GM12878 (cell line): ENCODE results near the gene RSPRY1. TPM values are rescaled to one million over a fixed set of nuclear protein-coding genes. Genes with fewer than 3 reads are reported as not detected.
A peak's percentile ranks its signal among the peaks of the same experiment; 100 is the strongest.

Source experiments
- ASH2L ChIP-seq: fragments of 300-600, 200-600 bp; sonication (generic); IDR thresholded peaks from 2 replicates; pipeline ENCODE4 v1.6.1; 2017; ENCODE audit warnings: low read depth, mild to moderate bottlenecking, borderline replicate concordance
- BCL11A ChIP-seq: IDR thresholded peaks from 2 replicates; pipeline ENCODE4 v1.6.1; 2011; ENCODE audit warnings: low read depth, low read length
- CHD4 ChIP-seq: fragments of 200-600 bp; sonication (generic); IDR thresholded peaks from 2 replicates; pipeline ENCODE4 v1.6.1; 2016; ENCODE audit warnings: mild to moderate bottlenecking
- GATAD2B ChIP-seq: fragments of 450-650 bp; conservative IDR thresholded peaks from 2 replicates; pipeline ENCODE4 v1.6.1; 2017; ENCODE audit warnings: low read depth, mild to moderate bottlenecking, moderate library complexity
- HDGF ChIP-seq: fragments of 450-650 bp; IDR thresholded peaks from 2 replicates; pipeline ENCODE4 v1.6.1; 2016; ENCODE audit warnings: antibody characterized with exemption
- IKZF1 ChIP-seq: fragments of 450-650 bp; conservative IDR thresholded peaks from 2 replicates; pipeline ENCODE4 v1.6.1; 2017; ENCODE audit warnings: antibody characterized with exemption, mild to moderate bottlenecking
- NR2C1 ChIP-seq: fragments of 450-650 bp; IDR thresholded peaks from 2 replicates; pipeline ENCODE4 v1.6.1; 2017; ENCODE audit warnings: antibody characterized with exemption, mild to moderate bottlenecking, moderate library complexity
- POU2F2 ChIP-seq: IDR thresholded peaks from 3 replicates; pipeline ENCODE4 v1.6.1; 2011; ENCODE audit warnings: low read depth, mild to moderate bottlenecking, low read length, borderline replicate concordance
- RELA ChIP-seq: fragments of 450-650 bp; IDR thresholded peaks from 2 replicates; pipeline ENCODE4 v1.8.0; 2014; ENCODE audit warnings: borderline replicate concordance; ENCODE audit not compliant: partially characterized antibody
- RFX5 ChIP-seq: IDR thresholded peaks from 2 replicates; pipeline ENCODE4 v1.6.1; 2011; ENCODE audit warnings: low read depth, low read length, improper control_type of control experiment
- SRF ChIP-seq, 2 experiments: IDR thresholded peaks; 2 replicates each; pipeline ENCODE4 v1.6.1; 2011; ENCODE audit warnings: low read depth in 2 of 2, low read length in 2 of 2, mild to moderate bottlenecking in 1 of 2, moderate library complexity in 1 of 2
- TCF3 ChIP-seq: IDR thresholded peaks from 2 replicates; pipeline ENCODE4 v1.6.1; 2012; ENCODE audit warnings: low read depth, mild to moderate bottlenecking, low read length, borderline replicate concordance; ENCODE audit not compliant: insufficient read depth
- YY1 ChIP-seq: IDR thresholded peaks from 2 replicates; pipeline ENCODE4 v1.6.1; 2011; ENCODE audit warnings: low read depth, mild to moderate bottlenecking, low read length
- ZNF217 ChIP-seq: fragments of 450-650 bp; IDR thresholded peaks from 2 replicates; pipeline ENCODE4 v1.6.1; 2017; ENCODE audit warnings: antibody characterized with exemption, mild to moderate bottlenecking
- polyA plus RNA-seq, 11 experiments: library from polyadenylated mRNA; depleted of rRNA in 4 of 11; unstranded in 6 of 11; stranded (reverse) in 5 of 11; fragments of >200 nt; fragmentation: Nextera tagmentation in 4 of 11; fragmentation: Illumina TruSeq in 1 of 11; extraction: Ambion mirVana in 4 of 11; extraction: Trizol in 1 of 11; gene quantifications; 1 replicate in 1 of 11; 2 replicates in 10 of 11; pipeline versions ENCODE4 v1.2.1 to v1.2.3, GENCODE V29; 2011 to 2016; ENCODE audit warnings: inconsistent platforms in 2 of 11, missing spikeins in 2 of 11, low read depth in 1 of 11
- total RNA-seq, 4 experiments: library from RNA; depleted of rRNA in 3 of 4; stranded (reverse); fragments of >200 nt in 3 of 4; fragmentation: Illumina TruSeq in 1 of 4; extraction: Trizol in 1 of 4; gene quantifications; 2 replicates each; pipeline versions ENCODE4 v1.2.1 to v1.2.3, GENCODE V29; 2013 to 2021
- TF ChIP-seq, protein P1 (sequence below): IDR thresholded peaks from 2 replicates; pipeline ENCODE4 v1.6.1; 2012; ENCODE audit warnings: improper control_type of control experiment, low read depth, low read length; ENCODE audit not compliant: insufficient replicate concordance
- TF ChIP-seq, protein P2 (sequence below): fragments of 450-650 bp; IDR thresholded peaks from 2 replicates; pipeline ENCODE4 v1.6.1; 2017; ENCODE audit warnings: mild to moderate bottlenecking, moderate library complexity
- TF ChIP-seq, protein P3 (sequence below): IDR thresholded peaks from 2 replicates; pipeline ENCODE4 v1.6.1; 2011; ENCODE audit warnings: mild to moderate bottlenecking, low read depth, low read length, moderate library complexity; ENCODE audit not compliant: insufficient replicate concordance
- TF ChIP-seq, protein P4 (sequence below): fragments of 450-650 bp; IDR thresholded peaks from 2 replicates; pipeline ENCODE4 v1.6.1; 2016; ENCODE audit warnings: mild to moderate bottlenecking

RSPRY1 gene
- total and polyA plus RNA-seq, 10 of the 15 experiments (the other 5 are each of a cell fraction or from before 2014, with no cell fraction given) = 18.5 to 57.0 (median 41.2) TPM

DNA sequence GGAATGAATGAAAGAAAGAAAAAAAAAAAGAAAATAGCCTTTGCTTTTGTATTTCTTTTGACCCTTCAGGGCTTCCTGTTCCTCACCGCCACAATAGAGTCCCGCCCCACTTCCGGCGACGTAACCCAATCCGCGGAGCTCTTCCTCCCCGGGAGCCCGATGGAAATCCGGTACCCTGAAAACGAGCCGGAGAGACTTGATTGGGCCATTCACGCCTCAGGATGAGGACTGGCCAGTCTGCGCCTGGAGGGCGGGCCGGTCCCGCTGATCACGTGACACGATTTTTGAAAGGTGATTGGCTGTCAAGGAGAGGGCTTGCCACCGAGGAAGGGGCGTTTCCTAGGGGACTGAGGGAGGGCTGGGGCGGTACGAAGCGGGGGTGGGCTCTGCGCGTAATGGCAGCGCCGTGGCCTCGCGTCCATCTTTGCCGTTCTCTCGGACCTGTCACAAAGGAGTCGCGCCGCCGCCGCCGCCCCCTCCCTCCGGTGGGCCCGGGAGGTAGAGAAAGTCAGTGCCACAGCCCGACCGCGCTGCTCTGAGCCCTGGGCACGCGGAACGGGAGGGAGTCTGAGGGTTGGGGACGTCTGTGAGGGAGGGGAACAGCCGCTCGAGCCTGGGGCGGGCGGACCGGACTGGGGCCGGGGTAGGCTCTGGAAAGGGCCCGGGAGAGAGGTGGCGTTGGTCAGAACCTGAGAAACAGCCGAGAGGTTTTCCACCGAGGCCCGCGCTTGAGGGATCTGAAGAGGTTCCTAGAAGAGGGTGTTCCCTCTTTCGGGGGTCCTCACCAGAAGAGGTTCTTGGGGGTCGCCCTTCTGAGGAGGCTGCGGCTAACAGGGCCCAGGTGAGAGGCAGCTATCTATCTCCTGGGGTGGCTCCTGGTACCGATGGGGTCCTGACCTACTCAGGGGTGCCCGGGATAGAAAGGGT, at the start of gene RSPRY1, which contains the start of gene PSME3IP1 (continued):
- TF ChIP-seq IKZF1 (no peak), YY1 (peak; percentile 97), SRF (IDR thresholded peaks at IDR 0.05; ENCODE audit: low read depth in 2 of 2, low read length in 2 of 2) (no peak), BCL11A (no peak), POU2F2 (no peak), HDGF (peak; percentile 73), RFX5 (no peak), CHD4 (no peak), ZNF217 (no peak), ASH2L (no peak; the same call in 1 of the 2 replicates), RELA (no peak), GATAD2B (no peak; the same call in 1 of the 2 replicates), NR2C1 (peak; percentile 34), TCF3 (no peak)
- TF ChIP-seq, protein P1, sequence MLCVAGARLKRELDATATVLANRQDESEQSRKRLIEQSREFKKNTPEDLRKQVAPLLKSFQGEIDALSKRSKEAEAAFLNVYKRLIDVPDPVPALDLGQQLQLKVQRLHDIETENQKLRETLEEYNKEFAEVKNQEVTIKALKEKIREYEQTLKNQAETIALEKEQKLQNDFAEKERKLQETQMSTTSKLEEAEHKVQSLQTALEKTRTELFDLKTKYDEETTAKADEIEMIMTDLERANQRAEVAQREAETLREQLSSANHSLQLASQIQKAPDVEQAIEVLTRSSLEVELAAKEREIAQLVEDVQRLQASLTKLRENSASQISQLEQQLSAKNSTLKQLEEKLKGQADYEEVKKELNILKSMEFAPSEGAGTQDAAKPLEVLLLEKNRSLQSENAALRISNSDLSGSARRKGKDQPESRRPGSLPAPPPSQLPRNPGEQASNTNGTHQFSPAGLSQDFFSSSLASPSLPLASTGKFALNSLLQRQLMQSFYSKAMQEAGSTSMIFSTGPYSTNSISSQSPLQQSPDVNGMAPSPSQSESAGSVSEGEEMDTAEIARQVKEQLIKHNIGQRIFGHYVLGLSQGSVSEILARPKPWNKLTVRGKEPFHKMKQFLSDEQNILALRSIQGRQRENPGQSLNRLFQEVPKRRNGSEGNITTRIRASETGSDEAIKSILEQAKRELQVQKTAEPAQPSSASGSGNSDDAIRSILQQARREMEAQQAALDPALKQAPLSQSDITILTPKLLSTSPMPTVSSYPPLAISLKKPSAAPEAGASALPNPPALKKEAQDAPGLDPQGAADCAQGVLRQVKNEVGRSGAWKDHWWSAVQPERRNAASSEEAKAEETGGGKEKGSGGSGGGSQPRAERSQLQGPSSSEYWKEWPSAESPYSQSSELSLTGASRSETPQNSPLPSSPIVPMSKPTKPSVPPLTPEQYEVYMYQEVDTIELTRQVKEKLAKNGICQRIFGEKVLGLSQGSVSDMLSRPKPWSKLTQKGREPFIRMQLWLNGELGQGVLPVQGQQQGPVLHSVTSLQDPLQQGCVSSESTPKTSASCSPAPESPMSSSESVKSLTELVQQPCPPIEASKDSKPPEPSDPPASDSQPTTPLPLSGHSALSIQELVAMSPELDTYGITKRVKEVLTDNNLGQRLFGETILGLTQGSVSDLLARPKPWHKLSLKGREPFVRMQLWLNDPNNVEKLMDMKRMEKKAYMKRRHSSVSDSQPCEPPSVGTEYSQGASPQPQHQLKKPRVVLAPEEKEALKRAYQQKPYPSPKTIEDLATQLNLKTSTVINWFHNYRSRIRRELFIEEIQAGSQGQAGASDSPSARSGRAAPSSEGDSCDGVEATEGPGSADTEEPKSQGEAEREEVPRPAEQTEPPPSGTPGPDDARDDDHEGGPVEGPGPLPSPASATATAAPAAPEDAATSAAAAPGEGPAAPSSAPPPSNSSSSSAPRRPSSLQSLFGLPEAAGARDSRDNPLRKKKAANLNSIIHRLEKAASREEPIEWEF = no peak
- TF ChIP-seq, protein P2, sequence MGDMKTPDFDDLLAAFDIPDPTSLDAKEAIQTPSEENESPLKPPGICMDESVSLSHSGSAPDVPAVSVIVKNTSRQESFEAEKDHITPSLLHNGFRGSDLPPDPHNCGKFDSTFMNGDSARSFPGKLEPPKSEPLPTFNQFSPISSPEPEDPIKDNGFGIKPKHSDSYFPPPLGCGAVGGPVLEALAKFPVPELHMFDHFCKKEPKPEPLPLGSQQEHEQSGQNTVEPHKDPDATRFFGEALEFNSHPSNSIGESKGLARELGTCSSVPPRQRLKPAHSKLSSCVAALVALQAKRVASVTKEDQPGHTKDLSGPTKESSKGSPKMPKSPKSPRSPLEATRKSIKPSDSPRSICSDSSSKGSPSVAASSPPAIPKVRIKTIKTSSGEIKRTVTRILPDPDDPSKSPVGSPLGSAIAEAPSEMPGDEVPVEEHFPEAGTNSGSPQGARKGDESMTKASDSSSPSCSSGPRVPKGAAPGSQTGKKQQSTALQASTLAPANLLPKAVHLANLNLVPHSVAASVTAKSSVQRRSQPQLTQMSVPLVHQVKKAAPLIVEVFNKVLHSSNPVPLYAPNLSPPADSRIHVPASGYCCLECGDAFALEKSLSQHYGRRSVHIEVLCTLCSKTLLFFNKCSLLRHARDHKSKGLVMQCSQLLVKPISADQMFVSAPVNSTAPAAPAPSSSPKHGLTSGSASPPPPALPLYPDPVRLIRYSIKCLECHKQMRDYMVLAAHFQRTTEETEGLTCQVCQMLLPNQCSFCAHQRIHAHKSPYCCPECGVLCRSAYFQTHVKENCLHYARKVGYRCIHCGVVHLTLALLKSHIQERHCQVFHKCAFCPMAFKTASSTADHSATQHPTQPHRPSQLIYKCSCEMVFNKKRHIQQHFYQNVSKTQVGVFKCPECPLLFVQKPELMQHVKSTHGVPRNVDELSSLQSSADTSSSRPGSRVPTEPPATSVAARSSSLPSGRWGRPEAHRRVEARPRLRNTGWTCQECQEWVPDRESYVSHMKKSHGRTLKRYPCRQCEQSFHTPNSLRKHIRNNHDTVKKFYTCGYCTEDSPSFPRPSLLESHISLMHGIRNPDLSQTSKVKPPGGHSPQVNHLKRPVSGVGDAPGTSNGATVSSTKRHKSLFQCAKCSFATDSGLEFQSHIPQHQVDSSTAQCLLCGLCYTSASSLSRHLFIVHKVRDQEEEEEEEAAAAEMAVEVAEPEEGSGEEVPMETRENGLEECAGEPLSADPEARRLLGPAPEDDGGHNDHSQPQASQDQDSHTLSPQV = no peak
- TF ChIP-seq, protein P3, sequence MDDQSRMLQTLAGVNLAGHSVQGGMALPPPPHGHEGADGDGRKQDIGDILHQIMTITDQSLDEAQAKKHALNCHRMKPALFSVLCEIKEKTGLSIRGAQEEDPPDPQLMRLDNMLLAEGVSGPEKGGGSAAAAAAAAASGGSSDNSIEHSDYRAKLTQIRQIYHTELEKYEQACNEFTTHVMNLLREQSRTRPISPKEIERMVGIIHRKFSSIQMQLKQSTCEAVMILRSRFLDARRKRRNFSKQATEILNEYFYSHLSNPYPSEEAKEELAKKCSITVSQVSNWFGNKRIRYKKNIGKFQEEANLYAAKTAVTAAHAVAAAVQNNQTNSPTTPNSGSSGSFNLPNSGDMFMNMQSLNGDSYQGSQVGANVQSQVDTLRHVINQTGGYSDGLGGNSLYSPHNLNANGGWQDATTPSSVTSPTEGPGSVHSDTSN = peak; percentile 47
- TF ChIP-seq, protein P4, sequence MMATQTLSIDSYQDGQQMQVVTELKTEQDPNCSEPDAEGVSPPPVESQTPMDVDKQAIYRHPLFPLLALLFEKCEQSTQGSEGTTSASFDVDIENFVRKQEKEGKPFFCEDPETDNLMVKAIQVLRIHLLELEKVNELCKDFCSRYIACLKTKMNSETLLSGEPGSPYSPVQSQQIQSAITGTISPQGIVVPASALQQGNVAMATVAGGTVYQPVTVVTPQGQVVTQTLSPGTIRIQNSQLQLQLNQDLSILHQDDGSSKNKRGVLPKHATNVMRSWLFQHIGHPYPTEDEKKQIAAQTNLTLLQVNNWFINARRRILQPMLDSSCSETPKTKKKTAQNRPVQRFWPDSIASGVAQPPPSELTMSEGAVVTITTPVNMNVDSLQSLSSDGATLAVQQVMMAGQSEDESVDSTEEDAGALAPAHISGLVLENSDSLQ = peak; percentile 93
